Putamen (tissue), 1 donor: ENCODE measurements around the gene PLEKHG3.

Experiments
- DNase-seq: peaks from one replicate; pipeline ENCODE4 v3.0.0-alpha.2; 2016; ENCODE audit warnings: low spot score

The PLEKHG3 gene

GRCh38 chr14:64764641-64765520 lies 60.7 kb downstream of the PLEKHG3 start:
- DNase-seq: peak; percentile 75

GRCh38 chr14:64765740-64766302 lies 61.6 kb downstream of the PLEKHG3 start:
- no peak for DNase-seq

DNA sequence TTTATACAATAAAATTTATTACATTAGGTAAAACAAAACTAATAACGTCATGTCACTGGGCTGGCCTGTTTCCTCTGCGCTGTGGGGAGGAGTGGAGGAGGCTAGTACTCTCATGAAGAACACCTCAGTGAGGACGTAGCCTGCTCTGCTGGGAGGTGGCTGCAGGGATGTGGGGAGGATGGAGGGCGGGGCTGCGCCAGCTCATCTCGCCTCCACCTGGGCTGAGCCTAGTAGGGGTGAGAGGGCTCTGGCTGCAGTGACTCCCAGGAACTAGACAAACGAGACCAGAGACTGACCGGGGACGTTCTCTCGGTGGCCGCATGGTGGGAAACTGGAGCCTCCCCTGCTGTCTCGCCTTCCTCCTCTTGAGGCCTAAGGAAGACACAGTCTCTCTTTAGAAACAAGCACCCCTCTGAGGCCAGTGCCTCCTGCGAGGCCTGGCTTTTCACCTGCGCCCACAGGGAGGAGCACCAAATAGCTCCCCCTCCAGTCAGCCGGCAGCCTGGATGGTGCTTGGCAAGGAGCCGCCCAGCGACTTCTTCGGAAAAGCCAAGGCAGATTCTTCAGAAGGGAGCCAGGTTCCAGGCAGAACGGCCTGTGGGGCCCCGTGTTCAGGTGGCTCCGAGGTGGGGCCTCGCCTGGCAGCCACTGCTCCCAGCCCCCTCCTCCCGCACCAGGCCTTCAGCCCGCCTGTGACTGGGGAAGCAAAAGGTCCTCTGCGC lies 62.4 kb downstream of the PLEKHG3 start:
- no peak for DNase-seq

GRCh38 chr14:64767215-64767964 lies 63.2 kb downstream of the PLEKHG3 start:
- no peak for DNase-seq

DNA sequence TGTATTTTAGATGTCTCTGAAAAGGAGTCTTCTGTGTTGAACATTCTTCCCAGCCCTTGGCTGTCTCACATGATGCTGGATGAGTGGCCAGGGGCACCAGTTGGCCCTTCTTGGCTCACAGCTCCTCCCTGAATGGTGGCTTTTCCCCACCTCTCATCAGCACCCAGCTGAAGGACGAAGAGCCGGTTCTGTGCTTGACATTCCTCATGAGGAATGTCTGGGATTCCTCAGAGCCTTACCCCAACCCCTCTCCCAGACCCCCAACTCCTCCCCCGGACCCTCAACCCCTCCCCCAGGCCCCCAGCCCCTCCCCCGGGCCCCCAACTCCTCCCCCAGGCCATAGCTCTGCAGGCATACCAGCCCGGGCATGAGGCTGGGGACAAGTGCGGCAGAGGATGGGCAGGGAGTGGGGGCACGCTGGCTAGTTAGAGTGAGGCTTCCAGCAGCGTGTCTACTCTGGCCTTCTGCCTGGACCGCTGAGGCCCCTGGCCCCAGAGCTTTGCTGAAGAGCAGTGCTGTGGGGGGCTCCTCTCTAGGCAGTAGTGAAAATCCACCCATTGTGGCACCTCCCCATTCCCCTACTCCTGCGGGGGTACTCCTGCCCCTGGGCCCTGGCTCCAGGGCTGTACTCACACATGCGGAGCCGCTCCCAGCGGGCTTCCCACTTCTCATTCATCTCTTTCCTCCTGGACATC lies 64.3 kb downstream of the PLEKHG3 start:
- no peak for DNase-seq

GRCh38 chr14:64769096-64770020 lies 65.1 kb downstream of the PLEKHG3 start:
- no peak for DNase-seq

DNA sequence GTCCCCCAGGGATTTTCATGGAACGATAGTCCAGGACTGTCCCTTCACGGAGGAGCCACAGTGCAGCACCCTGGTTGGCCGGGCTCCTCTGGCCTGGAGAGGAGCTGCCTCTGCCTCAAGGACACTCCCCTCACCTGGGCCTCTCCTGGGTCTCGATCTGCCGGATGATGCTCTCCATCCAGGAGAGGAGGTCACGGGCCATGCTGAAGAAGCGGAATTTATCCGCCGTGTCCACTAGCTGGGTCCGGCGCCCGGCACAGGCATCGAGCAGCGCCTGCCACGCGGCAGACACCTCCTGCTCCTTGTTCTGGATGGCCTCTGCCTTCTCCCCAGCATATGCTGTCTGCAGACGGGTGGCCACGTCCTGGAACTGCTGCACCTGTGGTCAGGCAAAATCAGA lies 66.5 kb downstream of the PLEKHG3 start:
- DNase-seq: no peak

GRCh38 chr14:64771161-64771560 lies 66.9 kb downstream of the PLEKHG3 start:
- DNase-seq: no peak

- DNase-seq: no peak
Measured at GRCh38 chr14:64772397-64772950, 68.2 kb downstream of the PLEKHG3 start.

GRCh38 chr14:64773046-64773445 lies 68.8 kb downstream of the PLEKHG3 start:
- no peak for DNase-seq

- DNase-seq: no peak
Measured at GRCh38 chr14:64773577-64773976, 69.4 kb downstream of the PLEKHG3 start.

DNA sequence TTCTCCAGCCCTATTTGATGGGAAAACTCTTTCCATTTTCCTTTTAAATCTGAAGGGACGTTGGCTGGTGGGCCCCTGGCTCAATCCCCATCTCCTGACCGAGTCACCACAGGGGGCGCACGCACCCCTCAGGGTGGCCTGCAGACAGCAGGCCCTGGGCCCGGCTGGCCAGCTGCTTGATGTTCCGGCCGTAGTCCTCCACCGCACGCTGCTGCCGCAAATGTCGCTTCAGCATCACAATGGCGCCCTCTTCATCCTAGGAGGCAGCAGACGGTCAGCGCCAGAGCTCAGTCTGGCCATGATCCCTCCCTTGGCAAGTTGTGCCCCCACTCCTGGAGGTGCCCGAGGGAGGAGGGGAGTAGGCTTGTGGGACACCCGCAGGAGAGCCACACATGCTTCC lies 70.0 kb downstream of the PLEKHG3 start:
- DNase-seq: no peak

GRCh38 chr14:64775081-64775777 lies 71.0 kb downstream of the PLEKHG3 start:
- no peak for DNase-seq

DNA sequence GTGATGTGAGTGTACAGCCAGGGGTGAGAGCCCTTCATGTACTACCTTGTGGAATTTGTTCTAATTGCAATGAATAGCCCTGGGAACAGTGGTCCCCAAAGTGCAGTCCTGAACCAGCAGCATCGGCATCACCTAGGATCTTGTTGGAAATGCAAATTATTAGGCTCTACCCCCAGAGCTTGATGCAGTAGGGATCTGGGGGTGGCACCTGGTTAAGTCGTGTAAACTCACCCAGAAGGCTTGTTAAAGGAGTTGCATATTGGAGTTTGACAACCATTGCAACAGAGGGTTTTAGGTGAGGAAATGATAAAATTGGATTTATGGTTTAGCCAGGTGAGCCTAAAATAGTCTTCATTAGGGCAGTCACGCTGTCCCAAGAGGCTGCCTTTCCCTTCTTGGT lies 73.2 kb downstream of the PLEKHG3 start:
- no peak for DNase-seq

DNA sequence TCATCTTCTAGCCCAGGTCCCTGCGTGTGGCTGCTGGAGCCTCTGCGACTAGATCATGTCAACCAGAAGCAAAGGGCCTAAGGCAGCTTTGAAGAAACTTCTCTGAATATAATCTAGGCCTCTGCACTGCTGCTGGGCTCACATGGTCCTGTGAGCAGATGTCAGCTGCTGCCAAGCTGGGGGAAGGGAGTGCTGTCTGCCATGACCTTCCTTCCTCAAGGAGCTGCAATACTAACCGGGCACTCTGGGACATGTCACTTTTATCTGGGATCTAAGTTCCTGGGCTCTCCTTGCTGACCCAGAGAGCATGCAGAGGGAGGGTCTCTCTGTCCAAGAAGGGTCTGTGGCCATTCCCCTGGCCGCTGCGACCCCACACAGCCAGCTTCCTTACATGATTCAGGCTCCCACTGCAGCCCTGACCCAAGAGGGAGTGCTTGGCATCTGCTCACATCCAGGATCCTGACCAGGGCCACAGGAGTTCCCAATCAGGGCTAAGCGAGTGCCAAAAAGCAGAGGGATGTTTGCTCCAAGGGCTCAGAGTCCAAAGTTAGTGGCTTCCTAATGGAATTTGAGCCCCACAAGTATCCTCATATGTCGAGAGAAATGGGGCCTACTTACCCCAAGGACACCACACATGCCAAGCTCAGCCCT lies 74.0 kb downstream of the PLEKHG3 start:
- no peak for DNase-seq

- DNase-seq: no peak
Measured at GRCh38 chr14:64779472-64779871, 75.2 kb downstream of the PLEKHG3 start.

GRCh38 chr14:64782196-64782595 lies 78.0 kb downstream of the PLEKHG3 start:
- DNase-seq: no peak

- no peak for DNase-seq
Measured at GRCh38 chr14:64784006-64784405, 79.8 kb downstream of the PLEKHG3 start.
